Measurements from ENCODE around the gene CLIC6. TPM values are rescaled to one million over a fixed set of nuclear protein-coding genes. Genes with fewer than 3 reads are reported as not detected.

CLIC6 gene
- total RNA-seq, 1 experiment from 2014 or later, result not detected

DNA sequence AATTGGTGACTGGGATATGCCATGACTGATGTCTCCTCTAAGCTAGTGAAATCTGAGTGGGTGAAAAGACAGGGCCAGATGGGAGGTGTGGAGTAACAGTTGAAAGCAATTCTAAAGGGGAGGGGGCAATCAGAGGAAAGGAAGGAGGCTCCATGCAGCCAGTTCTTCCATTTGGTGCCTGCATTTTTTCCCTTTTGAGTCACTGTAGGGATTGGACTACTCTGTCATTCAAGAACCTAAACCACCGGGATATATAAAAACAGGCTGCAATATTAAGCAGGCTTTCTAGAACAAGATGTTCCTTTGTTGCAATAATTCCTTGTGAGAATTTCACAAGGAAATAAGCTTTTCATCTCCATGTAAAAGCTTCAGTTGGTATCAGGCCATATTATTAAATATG, 18.3 kb downstream of the CLIC6 start:
- Histone ChIP-seq H3K36me3 (ENCODE audit: control insufficient read depth, insufficient read depth, low read length) (no peaks in the 10 kb centered on the region), H3K4me3 (ENCODE audit: low read depth, low read length) (no peak overlapping the region), H3K9me3 (peaks cover 3% of the 10 kb centered on the region; the same call in 1 of the 2 replicates), H3K27me3 (replicated peaks; ENCODE audit: control insufficient read depth, insufficient read depth, low read length) (no peaks in the 10 kb centered on the region), H3K4me1 (no peaks in the 10 kb centered on the region)
- Mint-ChIP-seq H3K27ac (ENCODE audit: unreplicated experiment) (no peak overlapping the region), H3K27me3 (ENCODE audit: insufficient read depth, unreplicated experiment) (no peaks in the 10 kb centered on the region), H3K9me3 (ENCODE audit: unreplicated experiment) (no peaks in the 10 kb centered on the region), H3K4me1 (ENCODE audit: low read depth, unreplicated experiment) (peaks cover 8% of the 10 kb centered on the region), H3K36me3 (ENCODE audit: insufficient read depth, unreplicated experiment) (no peaks in the 10 kb centered on the region), H3K4me3 (ENCODE audit: unreplicated experiment) (no peak overlapping the region)
- TF ChIP-seq, protein P1, sequence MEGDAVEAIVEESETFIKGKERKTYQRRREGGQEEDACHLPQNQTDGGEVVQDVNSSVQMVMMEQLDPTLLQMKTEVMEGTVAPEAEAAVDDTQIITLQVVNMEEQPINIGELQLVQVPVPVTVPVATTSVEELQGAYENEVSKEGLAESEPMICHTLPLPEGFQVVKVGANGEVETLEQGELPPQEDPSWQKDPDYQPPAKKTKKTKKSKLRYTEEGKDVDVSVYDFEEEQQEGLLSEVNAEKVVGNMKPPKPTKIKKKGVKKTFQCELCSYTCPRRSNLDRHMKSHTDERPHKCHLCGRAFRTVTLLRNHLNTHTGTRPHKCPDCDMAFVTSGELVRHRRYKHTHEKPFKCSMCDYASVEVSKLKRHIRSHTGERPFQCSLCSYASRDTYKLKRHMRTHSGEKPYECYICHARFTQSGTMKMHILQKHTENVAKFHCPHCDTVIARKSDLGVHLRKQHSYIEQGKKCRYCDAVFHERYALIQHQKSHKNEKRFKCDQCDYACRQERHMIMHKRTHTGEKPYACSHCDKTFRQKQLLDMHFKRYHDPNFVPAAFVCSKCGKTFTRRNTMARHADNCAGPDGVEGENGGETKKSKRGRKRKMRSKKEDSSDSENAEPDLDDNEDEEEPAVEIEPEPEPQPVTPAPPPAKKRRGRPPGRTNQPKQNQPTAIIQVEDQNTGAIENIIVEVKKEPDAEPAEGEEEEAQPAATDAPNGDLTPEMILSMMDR (IDR thresholded peaks at IDR 0.05; ENCODE audit: insufficient read depth in 1 of 2, low read depth in 1 of 2, low read length in 1 of 2, severe bottlenecking in 1 of 2, unreplicated experiment in 1 of 2), result no peak
- intact Hi-C loops (cut with micrococcal nuclease; ENCODE audit: unreplicated experiment), result no loop called here
- POLR2A ChIA-PET, result no interaction called here
- CTCF ChIA-PET, result no interaction called here
- BruUV-seq (replicated peaks), result no TSS peak
- DNase-seq, result no peak

DNA sequence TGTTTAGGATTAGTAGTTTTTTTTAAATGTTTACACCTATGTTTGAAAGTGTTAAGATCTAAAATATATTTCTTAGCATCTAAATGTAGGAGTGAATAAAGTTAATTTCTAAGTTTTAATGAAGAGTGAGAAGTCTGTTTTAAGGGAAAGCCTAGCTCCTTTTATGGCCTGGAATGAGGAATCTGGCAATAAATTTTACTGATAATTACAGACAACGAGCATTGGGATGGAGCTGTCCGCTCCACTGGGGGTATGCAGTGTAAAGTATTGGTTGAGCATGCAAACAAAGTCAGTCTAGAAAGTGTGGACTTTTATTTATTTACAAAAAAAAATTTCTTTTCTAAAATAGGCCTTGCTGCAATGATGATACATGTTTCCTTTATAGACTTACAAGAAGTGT, 19.0 kb downstream of the CLIC6 start:
- Mint-ChIP-seq H3K4me1 (ENCODE audit: low read depth, unreplicated experiment) (peaks cover 8% of the 10 kb centered on the region), H3K36me3 (ENCODE audit: insufficient read depth, unreplicated experiment) (no peaks in the 10 kb centered on the region), H3K27ac (ENCODE audit: unreplicated experiment) (no peak overlapping the region), H3K9me3 (ENCODE audit: unreplicated experiment) (no peaks in the 10 kb centered on the region), H3K4me3 (ENCODE audit: unreplicated experiment) (no peak overlapping the region), H3K27me3 (ENCODE audit: insufficient read depth, unreplicated experiment) (no peaks in the 10 kb centered on the region)
- ChIA-PET CTCF (no interaction called here), POLR2A (no interaction called here)
- Histone ChIP-seq H3K27me3 (replicated peaks; ENCODE audit: control insufficient read depth, insufficient read depth, low read length) (no peaks in the 10 kb centered on the region), H3K36me3 (ENCODE audit: control insufficient read depth, insufficient read depth, low read length) (no peaks in the 10 kb centered on the region), H3K9me3 (peaks cover 3% of the 10 kb centered on the region; the same call in 1 of the 2 replicates), H3K4me1 (0 out of 2 replicates have a peak, but pooled peaks cover 2% of the 10 kb centered on the region), H3K4me3 (ENCODE audit: low read depth, low read length) (no peak overlapping the region)
- TF ChIP-seq, protein P1 (IDR thresholded peaks at IDR 0.05; ENCODE audit: insufficient read depth in 1 of 2, low read depth in 1 of 2, low read length in 1 of 2, severe bottlenecking in 1 of 2, unreplicated experiment in 1 of 2), result no peak
- DNase-seq, result no peak
- intact Hi-C loops (cut with micrococcal nuclease; ENCODE audit: unreplicated experiment), result no loop called here
- BruUV-seq (replicated peaks), result no TSS peak

DNA sequence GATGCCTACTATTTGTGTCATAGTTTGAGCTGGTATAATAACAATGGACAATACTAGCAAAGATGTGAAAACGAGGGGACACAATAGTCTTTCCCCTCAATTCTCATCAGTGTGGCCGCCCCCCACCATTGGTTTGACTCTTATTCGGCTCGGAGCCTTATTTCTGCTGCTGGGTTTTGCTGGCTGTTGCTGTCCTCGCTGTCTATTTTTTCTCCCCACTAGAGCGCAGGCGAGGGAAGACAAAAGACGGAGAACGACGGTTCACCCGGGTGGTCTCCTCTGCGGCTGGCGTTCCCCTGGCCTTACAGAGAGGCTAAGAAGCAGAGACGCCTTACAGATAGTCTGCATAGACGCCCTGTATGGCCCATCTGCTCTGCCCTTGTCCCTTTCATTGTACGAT, 19.4 kb downstream of the CLIC6 start:
- no peak overlapping the region for H3K4me3 Mint-ChIP-seq (ENCODE audit: unreplicated experiment)
- intact Hi-C loops (cut with micrococcal nuclease; ENCODE audit: unreplicated experiment), result no loop called here
- 0 out of 2 replicates have a peak, but pooled peaks cover 5% of the 10 kb centered on the region for H3K4me1 ChIP-seq
- BruUV-seq (replicated peaks), result no TSS peak
- TF ChIP-seq, protein P1 (IDR thresholded peaks at IDR 0.05; ENCODE audit: insufficient read depth in 1 of 2, low read depth in 1 of 2, low read length in 1 of 2, severe bottlenecking in 1 of 2, unreplicated experiment in 1 of 2), result no peak
- peaks cover under 1% of the 10 kb centered on the region; the same call in 1 of the 2 replicates for H3K9me3 ChIP-seq
- peaks cover 8% of the 10 kb centered on the region for H3K4me1 Mint-ChIP-seq (ENCODE audit: low read depth, unreplicated experiment)
- H3K9me3 Mint-ChIP-seq (ENCODE audit: unreplicated experiment), result no peaks in the 10 kb centered on the region
- no peaks in the 10 kb centered on the region for H3K27me3 ChIP-seq (replicated peaks; ENCODE audit: control insufficient read depth, insufficient read depth, low read length)
- no peak overlapping the region for H3K27ac Mint-ChIP-seq (ENCODE audit: unreplicated experiment)
- ChIA-PET POLR2A (no interaction called here), CTCF (no interaction called here)
- H3K36me3 Mint-ChIP-seq (ENCODE audit: insufficient read depth, unreplicated experiment), result no peaks in the 10 kb centered on the region
- DNase-seq, result no peak
- H3K36me3 ChIP-seq (ENCODE audit: control insufficient read depth, insufficient read depth, low read length), result no peaks in the 10 kb centered on the region
- no peaks in the 10 kb centered on the region for H3K27me3 Mint-ChIP-seq (ENCODE audit: insufficient read depth, unreplicated experiment)
- no peak overlapping the region for H3K4me3 ChIP-seq (ENCODE audit: low read depth, low read length)

Measured in Caco-2 (cell line).